Esophagus muscularis mucosa (tissue), 4 donors: ENCODE data around the gene COL6A3.

Source experiments
- EP300 ChIP-seq: sonication (generic); formaldehyde crosslinking; IDR thresholded peaks from one replicate; pipeline ENCODE4 v1.6.1; 2017; ENCODE audit warnings: antibody characterized with exemption
- POLR2A ChIP-seq: fragments of 450-650 bp; IDR thresholded peaks from one replicate; pipeline ENCODE4 v1.6.1; 2017; ENCODE audit warnings: antibody characterized with exemption, moderate library complexity, mild to moderate bottlenecking, low read depth
- POLR2AphosphoS5 ChIP-seq, 2 donors: sonication (generic); formaldehyde crosslinking; IDR thresholded peaks; one replicate each; pipeline ENCODE4 v1.6.1; 2017; ENCODE audit warnings: antibody characterized with exemption in 2 of 2
- TF ChIP-seq, protein P1 (sequence below), 3 experiments: fragments of 200-600 bp in 2 of 3; fragments of 450-650 bp in 1 of 3; sonication (generic) in 2 of 3; IDR thresholded peaks; one replicate each; pipeline ENCODE4 v1.5.1; 2017 to 2019; ENCODE audit warnings: antibody characterized with exemption in 3 of 3, mild to moderate bottlenecking in 2 of 3, moderate library complexity in 1 of 3

DNA sequence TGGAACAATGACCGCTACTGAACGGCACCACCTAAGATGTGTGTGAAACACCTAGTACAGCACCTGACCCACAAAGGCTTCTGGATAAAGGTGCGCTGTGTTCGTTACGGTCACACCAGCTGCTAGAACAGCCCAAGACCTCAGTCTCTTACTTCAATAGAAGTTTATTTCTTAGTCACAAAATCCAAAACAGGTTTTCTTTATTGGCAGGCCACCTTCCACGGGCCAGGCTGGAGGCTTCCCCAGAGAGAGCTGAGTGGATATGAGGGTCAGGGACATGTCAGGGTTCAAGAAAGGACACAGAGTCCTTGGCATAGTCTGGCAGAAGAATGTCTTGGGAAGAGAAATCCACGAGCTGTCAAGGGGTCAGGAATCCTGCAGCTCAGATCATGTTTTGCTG is 92.2 kb downstream of the COL6A3 start:
- TF ChIP-seq, protein P1, sequence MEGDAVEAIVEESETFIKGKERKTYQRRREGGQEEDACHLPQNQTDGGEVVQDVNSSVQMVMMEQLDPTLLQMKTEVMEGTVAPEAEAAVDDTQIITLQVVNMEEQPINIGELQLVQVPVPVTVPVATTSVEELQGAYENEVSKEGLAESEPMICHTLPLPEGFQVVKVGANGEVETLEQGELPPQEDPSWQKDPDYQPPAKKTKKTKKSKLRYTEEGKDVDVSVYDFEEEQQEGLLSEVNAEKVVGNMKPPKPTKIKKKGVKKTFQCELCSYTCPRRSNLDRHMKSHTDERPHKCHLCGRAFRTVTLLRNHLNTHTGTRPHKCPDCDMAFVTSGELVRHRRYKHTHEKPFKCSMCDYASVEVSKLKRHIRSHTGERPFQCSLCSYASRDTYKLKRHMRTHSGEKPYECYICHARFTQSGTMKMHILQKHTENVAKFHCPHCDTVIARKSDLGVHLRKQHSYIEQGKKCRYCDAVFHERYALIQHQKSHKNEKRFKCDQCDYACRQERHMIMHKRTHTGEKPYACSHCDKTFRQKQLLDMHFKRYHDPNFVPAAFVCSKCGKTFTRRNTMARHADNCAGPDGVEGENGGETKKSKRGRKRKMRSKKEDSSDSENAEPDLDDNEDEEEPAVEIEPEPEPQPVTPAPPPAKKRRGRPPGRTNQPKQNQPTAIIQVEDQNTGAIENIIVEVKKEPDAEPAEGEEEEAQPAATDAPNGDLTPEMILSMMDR (IDR thresholded peaks at IDR 0.05): no peak
- TF ChIP-seq EP300 (no peak), POLR2AphosphoS5 (IDR thresholded peaks at IDR 0.05) (no peak), POLR2A (no peak)
